ENCODE measurements around the gene FOXR2. TPM values are rescaled to one million over a fixed set of nuclear protein-coding genes. Genes with fewer than 3 reads are reported as not detected.

FOXR2 gene
- total and polyA plus RNA-seq, 7 donors = not detected

DNA sequence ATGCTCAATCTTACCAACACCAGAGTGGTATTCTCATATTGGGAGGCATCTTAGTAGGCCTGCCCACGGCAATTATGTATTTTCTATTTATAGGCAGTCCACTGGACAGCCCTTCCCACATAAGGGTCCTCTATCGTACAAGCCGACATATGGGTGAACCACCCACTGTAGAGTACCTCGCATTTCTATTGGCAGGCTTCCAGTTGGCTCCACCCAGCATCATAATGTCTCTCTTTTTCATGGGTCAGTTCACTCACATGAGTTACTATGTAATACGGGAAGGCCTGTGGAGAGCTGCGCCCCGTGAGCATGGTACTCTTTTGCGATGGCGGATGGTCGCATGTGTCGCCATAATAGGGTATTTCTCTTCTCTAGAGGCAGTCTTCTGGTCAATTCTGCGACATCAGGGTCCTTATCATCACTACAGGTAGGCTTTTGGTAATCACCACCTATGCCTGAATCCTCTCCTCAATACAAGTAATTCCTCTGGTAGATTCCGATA lies 29.4 kb upstream of the FOXR2 start:
- intact Hi-C loops (cut with DNase I) = no loop called here
- no peak for ATAC-seq
- Histone ChIP-seq H3K27me3 (ENCODE audit: insufficient read depth in 3 of 3, low read length in 2 of 3) (no peaks in the 10 kb centered on the region), H3K4me3 (no peak overlapping the region), H3K4me1 (no peaks in the 10 kb centered on the region), H3K9me3 (no peaks in the 10 kb centered on the region), H3K36me3 (ENCODE audit: insufficient read depth in 1 of 2, low read depth in 1 of 2) (no peaks in the 10 kb centered on the region), H3K27ac (no peak overlapping the region)
- WGBS, 3 donors = 81 to 86% (median 83%) methylated on average over 13 of the region's 13 CpGs
- TF ChIP-seq, protein P1, sequence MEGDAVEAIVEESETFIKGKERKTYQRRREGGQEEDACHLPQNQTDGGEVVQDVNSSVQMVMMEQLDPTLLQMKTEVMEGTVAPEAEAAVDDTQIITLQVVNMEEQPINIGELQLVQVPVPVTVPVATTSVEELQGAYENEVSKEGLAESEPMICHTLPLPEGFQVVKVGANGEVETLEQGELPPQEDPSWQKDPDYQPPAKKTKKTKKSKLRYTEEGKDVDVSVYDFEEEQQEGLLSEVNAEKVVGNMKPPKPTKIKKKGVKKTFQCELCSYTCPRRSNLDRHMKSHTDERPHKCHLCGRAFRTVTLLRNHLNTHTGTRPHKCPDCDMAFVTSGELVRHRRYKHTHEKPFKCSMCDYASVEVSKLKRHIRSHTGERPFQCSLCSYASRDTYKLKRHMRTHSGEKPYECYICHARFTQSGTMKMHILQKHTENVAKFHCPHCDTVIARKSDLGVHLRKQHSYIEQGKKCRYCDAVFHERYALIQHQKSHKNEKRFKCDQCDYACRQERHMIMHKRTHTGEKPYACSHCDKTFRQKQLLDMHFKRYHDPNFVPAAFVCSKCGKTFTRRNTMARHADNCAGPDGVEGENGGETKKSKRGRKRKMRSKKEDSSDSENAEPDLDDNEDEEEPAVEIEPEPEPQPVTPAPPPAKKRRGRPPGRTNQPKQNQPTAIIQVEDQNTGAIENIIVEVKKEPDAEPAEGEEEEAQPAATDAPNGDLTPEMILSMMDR (IDR thresholded peaks at IDR 0.05) = no peak
- DNase-seq = no peak

DNA sequence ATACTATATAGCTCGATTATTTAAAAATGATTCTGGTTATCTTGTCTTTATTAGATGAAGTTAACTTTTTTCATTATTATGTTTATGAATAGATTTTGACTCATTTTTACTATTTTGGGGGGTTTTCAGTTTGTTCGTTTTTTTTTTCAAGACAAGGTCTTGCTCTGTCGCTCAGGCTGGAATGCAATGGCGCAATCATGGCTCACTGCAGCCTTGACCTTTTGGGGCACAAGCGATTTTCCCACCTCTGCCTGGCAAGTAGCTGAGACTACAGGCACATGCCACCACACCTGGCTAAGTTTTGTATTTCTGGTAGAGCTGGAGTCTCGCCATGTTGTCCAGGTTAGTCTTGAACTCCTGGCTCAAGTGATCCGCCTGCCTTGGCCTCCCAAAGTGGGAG lies 24.9 kb upstream of the FOXR2 start:
- Histone ChIP-seq H3K27ac (no peak overlapping the region), H3K4me3 (no peak overlapping the region), H3K4me1 (no peaks in the 10 kb centered on the region), H3K9me3 (no peaks in the 10 kb centered on the region), H3K27me3 (ENCODE audit: insufficient read depth in 3 of 3, low read length in 2 of 3) (peaks cover 0 to 2% (median 0%) of the 10 kb centered on the region in 3 donors), H3K36me3 (ENCODE audit: insufficient read depth in 1 of 2, low read depth in 1 of 2) (no peaks in the 10 kb centered on the region)
- TF ChIP-seq, protein P1 (IDR thresholded peaks at IDR 0.05) = no peak
- intact Hi-C loops (cut with DNase I) = no loop called here
- no peak for ATAC-seq
- 62 to 88% (median 71%) methylated on average over 7 of the region's 7 CpGs for WGBS, 3 donors
- DNase-seq = no peak

DNA sequence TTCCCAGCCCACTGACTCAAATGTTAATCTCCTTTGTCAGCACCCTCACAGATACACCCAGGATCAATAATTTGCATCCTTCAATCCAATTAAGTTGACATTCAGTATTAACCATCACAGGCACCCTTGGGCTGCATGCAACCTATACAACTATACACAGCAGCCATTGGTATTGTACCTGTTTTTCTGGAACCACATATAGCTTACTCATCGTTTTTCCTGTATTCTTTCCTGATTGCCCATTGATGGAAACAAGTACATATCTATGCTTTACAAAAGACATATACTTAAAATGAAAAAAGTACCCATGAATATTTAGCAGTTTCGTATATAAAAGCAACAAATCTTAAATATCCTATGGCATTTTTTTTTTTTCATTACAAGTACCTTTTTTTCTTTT lies 3.7 kb upstream of the FOXR2 start:
- TF ChIP-seq, protein P1 (IDR thresholded peaks at IDR 0.05) = no peak
- DNase-seq = no peak
- no peak overlapping the region for H3K4me3 ChIP-seq
- no peaks in the 10 kb centered on the region for H3K4me1 ChIP-seq
- no peak for ATAC-seq
- H3K9me3 ChIP-seq = no peaks in the 10 kb centered on the region
- WGBS, 3 donors = 42 to 55% (median 47%) methylated on average over 2 of the region's 2 CpGs
- no peak overlapping the region for H3K27ac ChIP-seq
- intact Hi-C loops (cut with DNase I) = no loop called here
- H3K36me3 ChIP-seq (ENCODE audit: insufficient read depth in 1 of 2, low read depth in 1 of 2) = no peaks in the 10 kb centered on the region
- H3K27me3 ChIP-seq (ENCODE audit: insufficient read depth in 3 of 3, low read length in 2 of 3) = peaks cover 0 to 22% (median 0%) of the 10 kb centered on the region in 3 donors

DNA sequence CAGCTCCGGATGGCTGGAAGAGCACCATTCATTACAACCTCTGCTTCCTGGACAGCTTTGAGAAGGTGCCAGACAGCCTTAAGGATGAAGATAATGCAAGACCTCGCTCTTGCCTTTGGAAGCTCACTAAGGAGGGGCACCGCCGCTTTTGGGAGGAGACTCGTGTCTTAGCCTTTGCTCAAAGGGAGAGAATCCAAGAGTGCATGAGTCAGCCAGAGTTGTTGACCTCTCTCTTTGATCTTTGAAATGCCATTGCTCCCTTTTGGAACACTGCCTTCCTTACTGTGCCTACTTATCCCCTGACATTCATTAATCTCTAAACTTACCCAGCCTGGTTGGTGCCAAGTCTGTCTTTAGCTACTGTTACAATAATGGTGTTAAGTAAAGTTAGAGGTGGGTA lies 1.2 kb downstream of the FOXR2 start:
- no peaks in the 10 kb centered on the region for H3K4me1 ChIP-seq
- TF ChIP-seq, protein P1 (IDR thresholded peaks at IDR 0.05) = no peak
- H3K36me3 ChIP-seq (ENCODE audit: insufficient read depth in 1 of 2, low read depth in 1 of 2) = no peaks in the 10 kb centered on the region
- ATAC-seq (no peak), DNase-seq (no peak)
- WGBS, 3 donors = 49 to 73% (median 62%) methylated on average over 5 of the region's 5 CpGs
- intact Hi-C loops (cut with DNase I) = no loop called here
- H3K9me3 ChIP-seq = no peaks in the 10 kb centered on the region
- no peak overlapping the region for H3K27ac ChIP-seq
- H3K4me3 ChIP-seq = no peak overlapping the region
- peaks cover 0 to 33% (median 0%) of the 10 kb centered on the region in 3 donors for H3K27me3 ChIP-seq (ENCODE audit: insufficient read depth in 3 of 3, low read length in 2 of 3)

DNA sequence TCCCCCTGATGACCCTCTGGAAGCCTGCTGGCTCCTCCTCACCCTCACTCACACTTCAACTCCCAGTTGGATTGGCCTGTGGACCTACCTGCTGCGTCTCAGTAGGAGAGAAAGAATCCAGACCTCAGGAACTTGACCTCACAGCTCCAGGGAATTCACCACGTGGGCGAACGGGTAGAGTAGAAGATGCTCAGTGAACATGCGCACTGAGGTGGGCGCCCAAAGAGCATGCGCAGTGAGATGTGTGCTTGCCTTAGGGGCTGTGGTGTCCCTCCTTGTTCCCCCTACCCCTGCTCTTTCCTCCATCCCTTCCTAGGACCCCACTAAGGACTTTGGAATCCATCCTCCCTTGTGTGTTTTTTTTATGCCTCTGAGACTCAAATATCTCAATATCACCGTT lies 12.9 kb downstream of the FOXR2 start:
- DNase-seq (no peak), ATAC-seq (no peak)
- H3K4me1 ChIP-seq = no peaks in the 10 kb centered on the region
- no peak overlapping the region for H3K27ac ChIP-seq
- H3K4me3 ChIP-seq = no peak overlapping the region
- TF ChIP-seq, protein P1 (IDR thresholded peaks at IDR 0.05) = no peak
- no peaks in the 10 kb centered on the region for H3K9me3 ChIP-seq
- WGBS, 3 donors = 67 to 82% (median 80%) methylated on average over 7 to 8 of the region's 8 CpGs
- intact Hi-C loops (cut with DNase I) = no loop called here
- H3K36me3 ChIP-seq (ENCODE audit: insufficient read depth in 1 of 2, low read depth in 1 of 2) = no peaks in the 10 kb centered on the region
- peaks cover 0 to 4% (median 0%) of the 10 kb centered on the region in 3 donors for H3K27me3 ChIP-seq (ENCODE audit: insufficient read depth in 3 of 3, low read length in 2 of 3)
